Keratinocyte (primary cell): ENCODE measurements around the gene CCND1. TPM values are rescaled to one million over a fixed set of nuclear protein-coding genes. Genes with fewer than 3 reads are reported as not detected.

Source experiments
- DNase-seq: peaks from one replicate; pipeline ENCODE4 v3.0.0-alpha.2; 2011; ENCODE audit warnings: low read depth, missing footprints, low spot score
- FAIRE-seq: peaks from 2 replicates; lab custom pipeline; 2011; peaks lifted over from hg19 to GRCh38; lab: Jason Lieb, UNC
- H2AFZ ChIP-seq: 2 replicates; pipeline ENCODE4 v1.6.0; 2012; ENCODE audit warnings: low read length, control low read depth, inconsistent platforms; ENCODE audit not compliant: control insufficient read depth
- H3K27ac ChIP-seq: 2 replicates; pipeline ENCODE4 v1.5.1; 2011; ENCODE audit warnings: low read length; ENCODE audit not compliant: control insufficient read depth, insufficient read depth
- H3K27me3 ChIP-seq: 3 replicates; pipeline ENCODE4 v1.6.0; 2011; ENCODE audit warnings: low read length; ENCODE audit not compliant: control insufficient read depth, insufficient read depth; ENCODE audit errors: extremely low read depth
- H3K36me3 ChIP-seq, 2 experiments: 2 replicates in 1 of 2; 3 replicates in 1 of 2; pipeline ENCODE4 v1.5.1; 2011; ENCODE audit warnings: low read length in 2 of 2, mild to moderate bottlenecking in 1 of 2; ENCODE audit not compliant: control insufficient read depth in 2 of 2, insufficient read depth in 2 of 2; ENCODE audit errors: extremely low read depth in 1 of 2
- H3K4me1 ChIP-seq: 3 replicates; pipeline ENCODE4 v1.5.1; 2011; ENCODE audit warnings: low read length; ENCODE audit not compliant: control insufficient read depth, insufficient read depth; ENCODE audit errors: extremely low read depth
- H3K4me2 ChIP-seq: 3 replicates; pipeline ENCODE4 v1.6.0; 2011; ENCODE audit warnings: low read depth, low read length; ENCODE audit not compliant: control insufficient read depth, insufficient read depth; ENCODE audit errors: extremely low read depth
- H3K4me3 ChIP-seq, 3 experiments: fragments of 200-600 bp in 1 of 3; sonication (generic) in 1 of 3; 2 replicates in 2 of 3; 3 replicates in 1 of 3; pipeline ENCODE4 v1.5.1; 2011 to 2016; ENCODE audit warnings: low read length in 3 of 3, mild to moderate bottlenecking in 3 of 3, control low read depth in 2 of 3, inconsistent platforms in 1 of 3, low read depth in 1 of 3, mixed read lengths in 1 of 3, mixed run types in 1 of 3, moderate library complexity in 1 of 3; ENCODE audit not compliant: control insufficient read depth in 2 of 3, insufficient read depth in 2 of 3; ENCODE audit errors: extremely low read depth in 1 of 3
- H3K79me2 ChIP-seq: 2 replicates; pipeline ENCODE4 v1.6.0; 2012; ENCODE audit warnings: low read length; ENCODE audit not compliant: control insufficient read depth, insufficient read depth
- H3K9ac ChIP-seq: 3 replicates; pipeline ENCODE4 v1.6.0; 2011; ENCODE audit warnings: low read length; ENCODE audit not compliant: control insufficient read depth, insufficient read depth; ENCODE audit errors: extremely low read depth
- H3K9me1 ChIP-seq: 3 replicates; pipeline ENCODE4 v1.6.0; 2011; ENCODE audit warnings: low read length; ENCODE audit not compliant: control insufficient read depth, insufficient read depth; ENCODE audit errors: extremely low read depth
- H3K9me3 ChIP-seq: 2 replicates; pipeline ENCODE4 v1.5.1; 2012; ENCODE audit warnings: low read depth, low read length; ENCODE audit not compliant: control insufficient read depth
- H4K20me1 ChIP-seq: 3 replicates; pipeline ENCODE4 v1.6.0; 2011; ENCODE audit warnings: low read length; ENCODE audit not compliant: control insufficient read depth, insufficient read depth; ENCODE audit errors: extremely low read depth
- CTCF ChIP-seq, 3 experiments: IDR thresholded peaks in 1 of 3; conservative IDR thresholded peaks in 1 of 3; optimal IDR thresholded peaks in 1 of 3; 2 replicates in 2 of 3; 3 replicates in 1 of 3; pipeline versions ENCODE3 to v1.5.1; 2011; ENCODE audit warnings: low read length in 3 of 3, mild to moderate bottlenecking in 3 of 3, moderate library complexity in 2 of 3, control low read depth in 1 of 3, inconsistent platforms in 1 of 3; ENCODE audit not compliant: insufficient read depth in 2 of 3; ENCODE audit errors: extremely low read depth in 1 of 3
- EZH2 ChIP-seq: IDR thresholded peaks from one replicate; pipeline ENCODE4 v1.6.1; 2012; ENCODE audit warnings: inconsistent platforms, mild to moderate bottlenecking, low read length, moderate library complexity
- dilution Hi-C: fragments of 300-500 bp; cut with MboI; formaldehyde crosslinking; loops from one replicate; pipeline ENCODE4 v1.7.0; 2020; ENCODE audit warnings: low sequenced_read_pairs; ENCODE audit not compliant: extremely low pct_ligation_motif_present
- polyA plus RNA-seq, 5 experiments: library from polyadenylated mRNA; depleted of rRNA in 3 of 5; stranded (reverse) in 3 of 5; stranded (forward) in 1 of 5; unstranded in 1 of 5; fragments of >200 nt; gene quantifications; 1 replicate in 1 of 5; 2 replicates in 3 of 5; 3 replicates in 1 of 5; pipeline versions ENCODE4 v1.2.1 to v1.2.3, GENCODE V29; 2011 to 2012; ENCODE audit warnings: missing spikeins in 2 of 5, low read depth in 1 of 5, low replicate concordance in 1 of 5

Gene CCND1
- polyA plus RNA-seq, 1 donor (not counting 4 experiments of a cell fraction or from before 2014, with no cell fraction given), result 124 TPM

GRCh38 chr11:69663326-69663725 is 22.4 kb downstream of the CCND1 start:
- dilution Hi-C loops, result loop anchor here (10.0 kb wide), 1 partner anchor 549 kb away; no protein-coding TSS in a partner anchor
- peaks cover 5% of the 10 kb centered on the region for H3K4me1 ChIP-seq
- DNase-seq (no peak), FAIRE-seq (no peak)
- peaks cover 10 to 21% of the 10 kb centered on the region in 2 experiments for H3K36me3 ChIP-seq
- H3K9me1 ChIP-seq, result no peaks in the 10 kb centered on the region
- no peak overlapping the region for H3K4me2 ChIP-seq
- no peak overlapping the region for H3K9ac ChIP-seq
- H2AFZ ChIP-seq, result no peak overlapping the region
- peaks cover 3% of the 10 kb centered on the region for H4K20me1 ChIP-seq
- H3K27ac ChIP-seq, result no peak overlapping the region
- no peaks in the 10 kb centered on the region for H3K79me2 ChIP-seq
- no peak for TF ChIP-seq CTCF (optimal IDR thresholded peaks at IDR 0.05 in 1 of 3, IDR thresholded peaks at IDR 0.05 in 1 of 3, conservative IDR thresholded peaks at IDR 0.05 in 1 of 3; ENCODE audit: extremely low read depth in 1 of 3, insufficient read depth in 2 of 3, low read length in 3 of 3)
- no peak for TF ChIP-seq EZH2
- no peak overlapping the region for H3K4me3 ChIP-seq
- no peaks in the 10 kb centered on the region for H3K27me3 ChIP-seq
- no peaks in the 10 kb centered on the region for H3K9me3 ChIP-seq

GRCh38 chr11:69664103-69664775 is 23.3 kb downstream of the CCND1 start:
- no peaks in the 10 kb centered on the region for H3K9me1 ChIP-seq
- H3K27me3 ChIP-seq, result no peaks in the 10 kb centered on the region
- H3K27ac ChIP-seq, result no peak overlapping the region
- TF ChIP-seq EZH2 (no peak), CTCF (optimal IDR thresholded peaks at IDR 0.05 in 1 of 3, IDR thresholded peaks at IDR 0.05 in 1 of 3, conservative IDR thresholded peaks at IDR 0.05 in 1 of 3; ENCODE audit: extremely low read depth in 1 of 3, insufficient read depth in 2 of 3, low read length in 3 of 3) (no peak)
- no peak overlapping the region for H2AFZ ChIP-seq
- no peaks in the 10 kb centered on the region for H3K9me3 ChIP-seq
- no peak for FAIRE-seq
- H3K79me2 ChIP-seq, result peaks cover 2% of the 10 kb centered on the region
- DNase-seq, result no peak
- H4K20me1 ChIP-seq, result peaks cover 3% of the 10 kb centered on the region
- dilution Hi-C loops, result loop anchor here (10.0 kb wide), 1 partner anchor 549 kb away; no protein-coding TSS in a partner anchor
- peaks cover 13 to 25% of the 10 kb centered on the region in 2 experiments for H3K36me3 ChIP-seq
- H3K4me2 ChIP-seq, result no peak overlapping the region
- no peak overlapping the region for H3K4me3 ChIP-seq
- H3K4me1 ChIP-seq, result peaks cover 7% of the 10 kb centered on the region
- no peak overlapping the region for H3K9ac ChIP-seq
